Measurements from ENCODE around the gene PDGFB. TPM values are rescaled to one million over a fixed set of nuclear protein-coding genes. Genes with fewer than 3 reads are reported as not detected.

The PDGFB gene
- total RNA-seq, 1 experiment from 2014 or later: 9.2 TPM

GRCh38 chr22:39289975-39290720 is 45.4 kb upstream of the PDGFB start:
- Mint-ChIP-seq H3K36me3 (no peaks in the 10 kb centered on the region), H3K27me3 (ENCODE audit: low read depth) (no peaks in the 10 kb centered on the region), H3K27ac (no peak overlapping the region), H3K4me1 (peaks cover 9% of the 10 kb centered on the region), H3K9me3 (peaks cover under 1% of the 10 kb centered on the region; the same call in 1 of the 2 replicates), H3K4me3 (no peak overlapping the region)
- ChIA-PET POLR2A (interaction anchor here (0.5 kb wide), 1 partner anchor 46 kb away, joined by 3 read pairs; no protein-coding TSS in a partner anchor), CTCF (interaction anchor here (0.6 to 3.2 kb wide), 5 partner anchors 16 to 217 kb away, joined by 3 to 13 read pairs (median 4); no protein-coding TSS in a partner anchor)
- TF ChIP-seq RELA (CRISPR knock-in tag; IDR thresholded peaks at IDR 0.05; ENCODE audit: borderline replicate concordance) (no peak), ATF1 (CRISPR knock-in tag; IDR thresholded peaks at IDR 0.05) (no peak), ATF2 (CRISPR knock-in tag; IDR thresholded peaks at IDR 0.05; ENCODE audit: borderline replicate concordance, low read depth) (no peak), TCF7 (CRISPR knock-in tag; IDR thresholded peaks at IDR 0.05; ENCODE audit: low read depth) (no peak), ZBTB43 (CRISPR knock-in tag; IDR thresholded peaks at IDR 0.05) (no peak), ZBTB21 (CRISPR knock-in tag; IDR thresholded peaks at IDR 0.05; ENCODE audit: borderline replicate concordance) (no peak), ZSCAN18 (CRISPR knock-in tag; IDR thresholded peaks at IDR 0.05) (no peak), MYBL2 (CRISPR knock-in tag; IDR thresholded peaks at IDR 0.05) (no peak), TP53 (CRISPR knock-in tag; IDR thresholded peaks at IDR 0.05) (no peak), TEAD4 (CRISPR knock-in tag; IDR thresholded peaks at IDR 0.05) (no peak), NR3C1 (CRISPR knock-in tag; conservative IDR thresholded peaks at IDR 0.05; ENCODE audit: low read depth) (no peak), SMAD4 (CRISPR knock-in tag; IDR thresholded peaks at IDR 0.05) (no peak), FOXP4 (CRISPR knock-in tag; IDR thresholded peaks at IDR 0.05) (no peak), ATF6 (CRISPR knock-in tag; IDR thresholded peaks at IDR 0.05) (no peak), GTF2I (CRISPR knock-in tag; conservative IDR thresholded peaks at IDR 0.05) (no peak), CDX4 (CRISPR knock-in tag; IDR thresholded peaks at IDR 0.05; ENCODE audit: borderline replicate concordance) (no peak), ETV6 (CRISPR knock-in tag; IDR thresholded peaks at IDR 0.05) (no peak), TEAD1 (CRISPR knock-in tag; IDR thresholded peaks at IDR 0.05) (no peak)
- TF ChIP-seq, protein P1, sequence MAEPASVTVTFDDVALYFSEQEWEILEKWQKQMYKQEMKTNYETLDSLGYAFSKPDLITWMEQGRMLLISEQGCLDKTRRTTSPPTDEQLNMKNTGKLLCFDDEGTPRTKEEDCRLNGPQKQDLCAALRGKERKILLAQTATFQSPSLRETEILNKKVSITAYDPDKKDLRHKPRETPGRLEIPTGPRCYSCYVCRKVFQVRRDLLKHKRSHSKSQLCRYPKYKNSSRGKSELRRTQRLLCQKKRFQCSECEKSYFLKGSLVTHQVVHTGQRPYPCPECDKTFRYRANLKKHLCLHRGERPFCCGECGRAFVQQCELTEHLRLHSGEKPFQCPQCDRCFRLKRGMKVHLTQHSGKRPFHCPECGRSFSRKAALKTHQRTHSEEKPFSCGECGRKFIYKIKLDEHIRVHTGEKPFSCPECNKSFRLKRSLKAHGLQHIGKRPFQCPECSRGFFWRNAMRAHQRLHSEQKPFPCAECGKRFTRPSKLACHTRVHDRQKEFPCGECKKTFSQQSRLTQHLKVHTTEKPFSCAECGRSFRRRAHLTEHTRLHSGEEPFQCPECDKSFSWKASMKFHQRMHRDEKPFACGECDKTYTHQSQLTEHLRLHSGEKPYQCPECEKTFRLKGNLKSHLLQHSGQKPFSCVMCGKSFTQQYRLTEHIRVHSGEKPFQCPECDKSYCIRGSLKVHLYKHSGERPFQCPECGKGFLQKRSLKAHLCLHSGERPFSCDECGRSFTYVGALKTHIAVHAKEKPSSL (CRISPR knock-in tag; conservative IDR thresholded peaks at IDR 0.05): no peak
- TF ChIP-seq, protein P2, sequence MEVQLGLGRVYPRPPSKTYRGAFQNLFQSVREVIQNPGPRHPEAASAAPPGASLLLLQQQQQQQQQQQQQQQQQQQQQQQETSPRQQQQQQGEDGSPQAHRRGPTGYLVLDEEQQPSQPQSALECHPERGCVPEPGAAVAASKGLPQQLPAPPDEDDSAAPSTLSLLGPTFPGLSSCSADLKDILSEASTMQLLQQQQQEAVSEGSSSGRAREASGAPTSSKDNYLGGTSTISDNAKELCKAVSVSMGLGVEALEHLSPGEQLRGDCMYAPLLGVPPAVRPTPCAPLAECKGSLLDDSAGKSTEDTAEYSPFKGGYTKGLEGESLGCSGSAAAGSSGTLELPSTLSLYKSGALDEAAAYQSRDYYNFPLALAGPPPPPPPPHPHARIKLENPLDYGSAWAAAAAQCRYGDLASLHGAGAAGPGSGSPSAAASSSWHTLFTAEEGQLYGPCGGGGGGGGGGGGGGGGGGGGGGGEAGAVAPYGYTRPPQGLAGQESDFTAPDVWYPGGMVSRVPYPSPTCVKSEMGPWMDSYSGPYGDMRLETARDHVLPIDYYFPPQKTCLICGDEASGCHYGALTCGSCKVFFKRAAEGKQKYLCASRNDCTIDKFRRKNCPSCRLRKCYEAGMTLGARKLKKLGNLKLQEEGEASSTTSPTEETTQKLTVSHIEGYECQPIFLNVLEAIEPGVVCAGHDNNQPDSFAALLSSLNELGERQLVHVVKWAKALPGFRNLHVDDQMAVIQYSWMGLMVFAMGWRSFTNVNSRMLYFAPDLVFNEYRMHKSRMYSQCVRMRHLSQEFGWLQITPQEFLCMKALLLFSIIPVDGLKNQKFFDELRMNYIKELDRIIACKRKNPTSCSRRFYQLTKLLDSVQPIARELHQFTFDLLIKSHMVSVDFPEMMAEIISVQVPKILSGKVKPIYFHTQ (CRISPR knock-in tag; IDR thresholded peaks at IDR 0.05): no peak
- DNase-seq (ENCODE audit: low spot score) (no peak), ATAC-seq (no peak)

All from WTC11 (cell line).